ENCODE measurements around the gene XAGE1A. TPM values are rescaled to one million over a fixed set of nuclear protein-coding genes. Genes with fewer than 3 reads are reported as not detected.
"Not testable (repeated sequence)": the region's sequence is repeated elsewhere in the genome, so short reads cannot be mapped to it uniquely, and the experiment has no call there.

The XAGE1A gene
- total and polyA plus RNA-seq, 2 donors (not counting 3 experiments of a cell fraction or from before 2014, with no cell fraction given): not detected

DNA sequence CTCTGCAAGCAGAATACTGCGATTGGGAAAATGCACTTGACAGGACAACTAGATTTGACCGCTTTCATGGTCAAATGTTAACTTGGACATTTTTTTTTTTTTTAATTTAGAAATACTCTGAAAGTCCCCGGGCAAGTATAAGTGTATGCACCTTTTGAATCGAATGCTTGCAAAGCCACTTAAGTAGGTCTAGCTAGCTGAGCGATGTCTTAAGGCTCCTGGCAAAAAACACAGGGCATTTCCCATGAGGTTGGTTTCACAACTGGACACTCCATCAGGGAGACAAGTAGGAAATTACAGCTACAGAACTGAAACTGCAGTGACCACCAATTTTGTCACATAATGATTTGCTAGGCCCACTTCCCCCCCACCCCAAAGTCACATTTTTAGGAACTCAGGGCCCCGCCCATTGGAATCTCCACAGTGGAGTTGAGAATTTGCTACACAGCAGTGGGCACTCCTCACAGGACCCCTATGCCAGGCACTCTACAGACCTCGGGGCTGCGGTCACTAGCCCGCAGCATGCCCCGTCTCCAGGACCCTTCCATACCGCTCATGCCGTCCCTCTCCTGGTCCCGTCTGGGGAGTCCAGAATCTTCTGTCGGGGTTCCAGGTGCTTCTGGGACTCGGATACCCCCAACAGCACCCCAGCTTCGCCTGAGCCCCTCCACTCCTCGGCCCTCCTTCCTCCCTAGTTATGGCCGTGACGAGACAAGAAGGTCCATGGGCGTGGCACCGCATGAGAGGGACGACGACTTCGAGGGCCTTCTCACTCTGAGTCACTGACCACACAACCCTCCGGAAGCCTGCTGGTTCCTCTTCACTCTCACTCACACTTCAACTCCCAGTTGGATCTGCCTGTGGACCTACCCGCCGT is 20.7 kb downstream of the XAGE1A start:
- H4K20me1 ChIP-seq (replicated peaks; ENCODE audit: control insufficient read depth, extremely low read depth, insufficient read depth, low read length); H3K27me3 ChIP-seq (ENCODE audit: control insufficient read depth in 2 of 2, insufficient read depth in 2 of 2, low read length in 2 of 2); H3K36me3 ChIP-seq (ENCODE audit: control insufficient read depth in 2 of 2, extremely low read depth in 1 of 2, insufficient read depth in 2 of 2, low read length in 2 of 2); H2AFZ ChIP-seq (ENCODE audit: low read depth, low read length); H3K79me2 ChIP-seq (ENCODE audit: control insufficient read depth, insufficient read depth, low read length); H3K4me3 ChIP-seq (replicated peaks in 1 of 3; ENCODE audit: insufficient read depth in 1 of 3, low read depth in 1 of 3, low read length in 3 of 3); dilution Hi-C loops (cut with MboI; ENCODE audit: extremely low pct_ligation_motif_present, low sequenced_read_pairs); H3K9me3 ChIP-seq (replicated peaks; ENCODE audit: control insufficient read depth, insufficient read depth, low read length); POLR2A ChIA-PET; BruUV-seq (replicated peaks); FAIRE-seq; H3K9ac ChIP-seq (replicated peaks; ENCODE audit: extremely low read depth, insufficient read depth, low read length); CTCF ChIA-PET; H3K4me1 ChIP-seq (ENCODE audit: control insufficient read depth, extremely low read depth, insufficient read depth, low read length); H3K4me2 ChIP-seq (ENCODE audit: insufficient read depth, low read length); intact Hi-C loops (cut with micrococcal nuclease); DNase-seq (ENCODE audit: low read depth, low spot score); H3K9me1 ChIP-seq (replicated peaks; ENCODE audit: control insufficient read depth, extremely low read depth, insufficient read depth, low read length); H3K27ac ChIP-seq (ENCODE audit: insufficient read depth, low read depth, low read length): not testable (repeated sequence)

DNA sequence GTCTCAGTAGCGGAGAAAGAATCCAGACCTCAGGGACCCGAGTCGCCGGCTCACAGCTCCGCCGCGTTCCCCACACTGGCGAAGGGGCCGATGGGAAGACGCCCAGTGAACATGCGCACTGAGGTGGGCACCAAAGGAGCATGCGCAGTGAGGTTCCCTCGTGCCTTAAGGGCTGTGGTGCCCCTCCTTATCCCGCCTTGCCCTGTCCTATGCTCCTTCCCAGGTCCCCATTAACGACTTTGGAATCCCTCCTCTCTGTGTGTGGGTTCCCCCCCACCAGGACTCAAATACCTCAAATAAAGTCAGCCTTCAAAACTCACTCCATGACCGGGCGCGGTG is 21.3 kb downstream of the XAGE1A start, which contains the start of gene XAGE1B:
XAGE1B (minus strand) TSS at position 77 of the 339 bp plus-strand sequence. CDS start 1,536 bp downstream, outside the sequence.
- intact Hi-C loops (cut with micrococcal nuclease); FAIRE-seq; H3K9me3 ChIP-seq (replicated peaks; ENCODE audit: control insufficient read depth, insufficient read depth, low read length); H2AFZ ChIP-seq (ENCODE audit: low read depth, low read length); H3K4me2 ChIP-seq (ENCODE audit: insufficient read depth, low read length); H3K9me1 ChIP-seq (replicated peaks; ENCODE audit: control insufficient read depth, extremely low read depth, insufficient read depth, low read length); H3K27me3 ChIP-seq (ENCODE audit: control insufficient read depth in 2 of 2, insufficient read depth in 2 of 2, low read length in 2 of 2); H3K4me3 ChIP-seq (replicated peaks in 1 of 3; ENCODE audit: insufficient read depth in 1 of 3, low read depth in 1 of 3, low read length in 3 of 3); dilution Hi-C loops (cut with MboI; ENCODE audit: extremely low pct_ligation_motif_present, low sequenced_read_pairs); POLR2A ChIA-PET; H4K20me1 ChIP-seq (replicated peaks; ENCODE audit: control insufficient read depth, extremely low read depth, insufficient read depth, low read length); BruUV-seq (replicated peaks); H3K4me1 ChIP-seq (ENCODE audit: control insufficient read depth, extremely low read depth, insufficient read depth, low read length); H3K36me3 ChIP-seq (ENCODE audit: control insufficient read depth in 2 of 2, extremely low read depth in 1 of 2, insufficient read depth in 2 of 2, low read length in 2 of 2); DNase-seq (ENCODE audit: low read depth, low spot score); CTCF ChIA-PET; H3K9ac ChIP-seq (replicated peaks; ENCODE audit: extremely low read depth, insufficient read depth, low read length); H3K79me2 ChIP-seq (ENCODE audit: control insufficient read depth, insufficient read depth, low read length); H3K27ac ChIP-seq (ENCODE audit: insufficient read depth, low read depth, low read length): not testable (repeated sequence)

DNA sequence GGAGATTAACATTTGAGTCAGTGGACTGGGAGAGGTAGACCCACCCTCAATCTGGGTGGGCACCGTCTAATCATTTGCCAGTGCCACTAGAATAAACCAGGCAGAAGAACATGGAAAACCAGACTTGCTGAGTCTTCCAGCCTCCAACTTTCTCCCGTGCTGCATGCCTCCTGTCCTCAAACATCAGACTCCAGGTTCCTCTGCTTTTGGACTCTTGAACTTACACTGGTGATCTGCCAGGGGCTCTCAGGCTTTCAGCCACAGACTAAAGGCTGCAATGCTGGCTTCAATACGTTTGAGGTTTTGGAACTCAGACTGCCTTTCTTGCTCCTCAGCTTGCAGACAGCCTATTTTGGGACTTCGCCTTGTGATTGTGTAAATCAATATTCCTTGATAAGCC is 45.4 kb downstream of the XAGE1A start:
- H3K79me2 ChIP-seq (ENCODE audit: control insufficient read depth, insufficient read depth, low read length); H3K9me3 ChIP-seq (replicated peaks; ENCODE audit: control insufficient read depth, insufficient read depth, low read length); dilution Hi-C loops (cut with MboI; ENCODE audit: extremely low pct_ligation_motif_present, low sequenced_read_pairs); FAIRE-seq; H3K27me3 ChIP-seq (ENCODE audit: control insufficient read depth in 2 of 2, insufficient read depth in 2 of 2, low read length in 2 of 2); H3K4me2 ChIP-seq (ENCODE audit: insufficient read depth, low read length); H3K9ac ChIP-seq (replicated peaks; ENCODE audit: extremely low read depth, insufficient read depth, low read length); intact Hi-C loops (cut with micrococcal nuclease); H3K9me1 ChIP-seq (replicated peaks; ENCODE audit: control insufficient read depth, extremely low read depth, insufficient read depth, low read length); H3K36me3 ChIP-seq (ENCODE audit: control insufficient read depth in 2 of 2, extremely low read depth in 1 of 2, insufficient read depth in 2 of 2, low read length in 2 of 2); H3K27ac ChIP-seq (ENCODE audit: insufficient read depth, low read depth, low read length); H2AFZ ChIP-seq (ENCODE audit: low read depth, low read length); POLR2A ChIA-PET; CTCF ChIA-PET; H3K4me3 ChIP-seq (replicated peaks in 1 of 3; ENCODE audit: insufficient read depth in 1 of 3, low read depth in 1 of 3, low read length in 3 of 3); DNase-seq (ENCODE audit: low read depth, low spot score); BruUV-seq (replicated peaks); H4K20me1 ChIP-seq (replicated peaks; ENCODE audit: control insufficient read depth, extremely low read depth, insufficient read depth, low read length); H3K4me1 ChIP-seq (ENCODE audit: control insufficient read depth, extremely low read depth, insufficient read depth, low read length): not testable (repeated sequence)
